Heart right ventricle (tissue), 16 donors: ENCODE data around the gene COL8A1. TPM values are rescaled to one million over a fixed set of nuclear protein-coding genes. Genes with fewer than 3 reads are reported as not detected.

Experiments
- ATAC-seq, 8 donors: fragments of 200-7000 bp; cut with Tn5 transposase; one replicate each; pipeline ENCODE4 v1.9.1; 2020; ENCODE audit warnings: mild to moderate bottlenecking in 8 of 8, moderate library complexity in 8 of 8, moderate number of reproducible peaks in 1 of 8
- DNase-seq, 2 donors: peaks; one replicate each; pipeline ENCODE4 v3.0.0-alpha.2; 2020
- H3K27ac ChIP-seq, 10 donors: fragments of 200-600 bp; sonication (generic) in 2 of 10; one replicate each; pipeline versions ENCODE4 v1.5.0 to v1.8.0; 2020 to 2022; ENCODE audit warnings: mild to moderate bottlenecking in 3 of 10
- H3K27me3 ChIP-seq, 7 donors: fragments of 200-600 bp; one replicate each; pipeline ENCODE4 v1.8.0; 2021 to 2022; ENCODE audit warnings: mild to moderate bottlenecking in 2 of 7
- H3K36me3 ChIP-seq, 9 donors: fragments of 200-600 bp; sonication (generic) in 1 of 9; one replicate each; pipeline versions ENCODE4 v1.5.0 to v1.8.0; 2020 to 2022; ENCODE audit warnings: mild to moderate bottlenecking in 2 of 9
- H3K4me1 ChIP-seq, 9 donors: fragments of 200-600 bp; sonication (generic) in 1 of 9; one replicate each; pipeline versions ENCODE4 v1.5.0 to v1.8.0; 2020 to 2022; ENCODE audit warnings: mild to moderate bottlenecking in 4 of 9
- H3K4me3 ChIP-seq, 10 donors: fragments of 200-600 bp; sonication (generic) in 2 of 10; one replicate each; pipeline versions ENCODE4 v1.5.0 to v1.8.0; 2020 to 2022; ENCODE audit warnings: mild to moderate bottlenecking in 7 of 10, moderate library complexity in 2 of 10
- H3K9me3 ChIP-seq, 11 donors: fragments of 200-600 bp in 10 of 11; sonication (generic) in 2 of 11; one replicate each; pipeline versions ENCODE4 v1.5.0 to v1.8.0; 2013 to 2022; ENCODE audit warnings: mild to moderate bottlenecking in 2 of 11, control low read depth in 1 of 11, moderate library complexity in 1 of 11
- CTCF ChIP-seq, 9 donors: fragments of 200-600 bp; sonication (generic) in 2 of 9; IDR thresholded peaks; one replicate each; pipeline versions ENCODE4 v1.5.0 to v1.8.0; 2021 to 2022; ENCODE audit warnings: antibody characterized with exemption in 9 of 9, mild to moderate bottlenecking in 5 of 9, moderate library complexity in 1 of 9
- WGBS, 2 donors: extraction: QIAGEN DNeasy Blood & Tissue Kit; methylation state at CpG; one replicate each; pipeline ENCODE4 v1.1.7; 2013; ENCODE audit warnings: inconsistent platforms in 1 of 2; 5-methylcytosine and 5-hydroxymethylcytosine counted together
- intact Hi-C, 10 donors: fragments of 100-400 bp; cut with DNase I; formaldehyde crosslinking; loops; one replicate each; pipeline versions ENCODE4 v1.11.1 to v1.14.2; 2022
- polyA plus RNA-seq, 2 donors: library from polyadenylated mRNA; stranded (reverse); fragments of 200-250 nt; gene quantifications; one replicate each; pipeline ENCODE4 v1.2.3, GENCODE V29; 2013
- total RNA-seq, 10 donors: library from RNA; stranded (reverse); fragmentation: NEBNext Ultra II Directional in 3 of 10; extraction: Animal tissue kit (Norgen Biotek cat#: 25700) in 3 of 10; gene quantifications; one replicate each; pipeline versions ENCODE4 v1.2.1 to v1.2.4, GENCODE V29; 2021 to 2023
- donor health status: Arrhythmogenic right ventricular cardiomyopathy.
- donor health status: ischemic (EF 13 %, LVEDD 7.1; RV severe dilation, severe dysfunction).
- donor health status: healthy with polysubstance abuse.
- donor health status: DM: no; HTN: yes; CAD: no.
- donor health status: DM: no; HTN: no; CAD: no.
- donor health status: ischemic (EF 25% LVEDD 6.9; RV normal size, moderate dysfunction).
- donor health status: ischemic (EF 25% LVEDD 5.7; RV mildly dilated, moderate dysfunction).
- donor health status: healthy.
- donor health status: DM: yes; HTN: yes; CAD: no.
- donor health status: Ischemic cardiomyopathy.
- donor health status: ischemic (EF 35%, LVEDD 5.7; RV mildly dilated, moderate dysfunction).
- donor health status: nonischemic (EF 11% LVEDD 7.7; RV severe dilation, severe dysfunction).
- donor health status: DM: yes; HTN: yes; CAD: no.
- donor health status: PGD.
- donor health status: ischemic (EF 29% LVEDD 5.4; RV normal size, mild dysfunction).
- donor health status: nonischemic (EF 23%, LVEDD 6.1; RV moderate dilation, normal function).

The COL8A1 gene
- total and polyA plus RNA-seq, 12 donors = 7.5 to 32.2 (median 14.5) TPM

DNA sequence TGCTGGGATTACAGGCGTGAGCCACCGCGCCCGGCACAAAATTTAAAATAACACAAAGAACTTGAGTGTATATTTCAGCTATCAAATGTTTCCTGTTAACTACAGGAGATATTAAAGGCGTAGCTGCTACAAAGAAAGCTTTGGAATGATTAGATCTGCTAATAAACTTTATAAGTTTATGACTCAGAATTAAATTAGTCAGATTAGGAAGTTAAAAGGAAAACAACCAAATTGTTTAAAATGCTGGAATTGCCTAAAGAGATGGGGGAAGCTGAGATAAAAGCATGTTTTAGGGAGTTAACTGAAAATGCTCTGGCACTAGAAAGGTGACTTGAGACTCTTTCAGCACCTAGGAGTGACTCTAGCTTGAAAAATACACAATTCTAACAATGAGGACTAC, 58.9 kb downstream of the COL8A1 start:
- 92 to 97% methylated on average over 5 of the region's 5 CpGs for WGBS, 2 donors
- H3K27ac ChIP-seq = no peak overlapping the region
- H3K27me3 ChIP-seq = no peaks in the 10 kb centered on the region
- peaks cover 0 to 18% (median 0%) of the 10 kb centered on the region in 9 donors for H3K4me1 ChIP-seq
- H3K4me3 ChIP-seq = no peak overlapping the region
- intact Hi-C loops = no loop called here
- H3K9me3 ChIP-seq = no peaks in the 10 kb centered on the region
- peaks cover 0 to 1% (median 0%) of the 10 kb centered on the region in 9 donors for H3K36me3 ChIP-seq
- TF ChIP-seq CTCF (IDR thresholded peaks at IDR 0.05) = no peak
- ATAC-seq = no peak
- DNase-seq = no peak

DNA sequence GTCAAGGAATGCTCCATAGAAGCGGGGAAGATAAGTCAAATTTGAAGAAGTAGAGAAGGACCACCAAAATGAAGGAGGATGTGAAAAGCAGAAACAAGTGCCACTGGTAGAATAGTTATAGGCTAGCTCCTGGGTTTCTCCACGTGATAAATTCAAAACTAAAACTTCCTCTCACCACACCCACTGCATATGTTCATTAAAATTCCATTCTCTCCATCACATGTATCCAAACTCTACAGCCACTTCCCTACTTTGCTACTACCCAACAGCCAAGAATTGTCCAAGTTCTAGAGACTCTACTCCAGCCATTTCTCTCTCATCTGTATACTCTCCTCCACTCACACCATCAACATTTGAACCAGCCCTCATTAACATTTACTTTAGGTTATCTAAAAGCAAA, 60.5 kb downstream of the COL8A1 start:
- no peak for TF ChIP-seq CTCF (IDR thresholded peaks at IDR 0.05)
- ATAC-seq = no peak
- Histone ChIP-seq H3K36me3 (no peaks in the 10 kb centered on the region), H3K27ac (peak overlapping the region in 2 of 10 donors; percentile 46 to 62), H3K4me3 (no peak overlapping the region), H3K4me1 (peaks cover 0 to 18% (median 0%) of the 10 kb centered on the region in 9 donors), H3K27me3 (no peaks in the 10 kb centered on the region), H3K9me3 (no peaks in the 10 kb centered on the region)
- DNase-seq = no peak
- WGBS, 2 donors = 61 to 74% methylated on average over 2 of the region's 2 CpGs
- intact Hi-C loops = no loop called here

DNA sequence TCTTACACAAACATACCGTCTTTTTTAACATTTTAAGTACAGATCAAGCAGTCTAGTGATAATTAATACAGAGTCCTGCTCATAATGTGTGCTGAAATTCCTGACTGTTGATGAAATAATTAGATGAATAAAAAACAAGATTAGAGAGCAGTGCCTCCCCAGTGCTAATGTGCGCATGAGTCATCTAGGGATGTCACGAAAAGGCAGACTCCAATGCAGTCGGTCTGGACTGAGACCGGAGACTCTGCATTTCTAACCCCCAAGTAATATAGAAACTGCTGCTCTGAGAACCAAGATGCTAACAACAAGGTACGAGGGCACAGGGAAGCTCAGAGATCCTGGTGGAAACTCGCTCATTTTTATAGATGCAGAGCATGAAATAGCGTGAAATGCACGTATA, 61.4 kb downstream of the COL8A1 start:
- Histone ChIP-seq H3K36me3 (no peaks in the 10 kb centered on the region), H3K4me1 (peaks cover 0 to 18% (median 0%) of the 10 kb centered on the region in 9 donors), H3K27ac (peak overlapping the region in 3 of 10 donors; percentile 20 to 62 (median 46)), H3K4me3 (no peak overlapping the region), H3K27me3 (no peaks in the 10 kb centered on the region), H3K9me3 (no peaks in the 10 kb centered on the region)
- 74 to 87% methylated on average over 9 of the region's 9 CpGs for WGBS, 2 donors
- ATAC-seq (peak in 5 of 8 donors; percentile 34 to 67 (median 58)), DNase-seq (no peak)
- no peak for TF ChIP-seq CTCF (IDR thresholded peaks at IDR 0.05)
- intact Hi-C loops = no loop called here

DNA sequence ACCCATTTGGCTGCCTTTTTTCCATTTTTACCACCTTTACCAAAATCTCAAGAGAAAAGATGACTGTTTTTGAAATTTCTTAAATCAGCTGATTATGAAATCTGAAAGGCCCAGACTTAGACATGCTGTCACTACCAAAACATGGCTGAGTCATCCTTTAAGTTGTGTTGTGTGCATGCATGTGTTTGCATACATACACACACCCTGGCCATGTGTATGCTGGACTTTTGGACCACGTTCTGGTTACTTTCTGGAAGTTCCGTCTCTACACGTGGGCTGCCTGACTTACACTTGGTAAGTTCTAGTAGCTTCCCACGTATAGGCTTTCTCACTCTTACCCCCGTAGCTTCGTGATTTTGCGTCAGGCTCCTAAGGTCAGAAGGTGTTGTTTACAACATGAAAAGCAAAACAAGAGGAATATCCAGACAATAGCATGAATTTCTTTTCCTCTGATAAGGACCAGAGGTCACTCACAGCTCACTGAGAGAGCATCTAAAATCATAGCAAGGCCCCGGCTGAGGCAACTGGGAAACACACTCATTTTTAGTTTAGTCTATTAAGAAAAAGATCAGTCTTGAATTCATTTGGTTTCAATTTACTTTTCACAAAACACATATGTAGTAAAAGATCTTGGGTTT, 62.4 kb downstream of the COL8A1 start:
- WGBS, 2 donors = 73 to 76% methylated on average over 8 of the region's 8 CpGs
- Histone ChIP-seq H3K4me1 (peaks cover 0 to 18% (median 0%) of the 10 kb centered on the region in 9 donors), H3K9me3 (no peaks in the 10 kb centered on the region), H3K27me3 (no peaks in the 10 kb centered on the region), H3K4me3 (no peak overlapping the region), H3K27ac (peak overlapping the region in 6 of 10 donors; percentile 12 to 62 (median 28)), H3K36me3 (no peaks in the 10 kb centered on the region)
- intact Hi-C loops = no loop called here
- TF ChIP-seq CTCF (IDR thresholded peaks at IDR 0.05) = no peak
- ATAC-seq = peak in 4 of 8 donors; percentile 28 to 50 (median 36)
- no peak for DNase-seq
